LNCaP clone FGC (cell line): ENCODE measurements around the gene ARF6.

ENCODE experiments used
- DNase-seq: peaks from one replicate; pipeline ENCODE4 v3.0.0-alpha.2; 2011; ENCODE audit warnings: low read depth
- H3K4me3 ChIP-seq: 2 replicates; pipeline ENCODE4 v1.5.1; 2011; ENCODE audit warnings: mild to moderate bottlenecking, low read depth, low read length, control low read depth
- CTCF ChIP-seq: IDR thresholded peaks from 2 replicates; pipeline ENCODE4 v1.5.1; 2012; ENCODE audit warnings: mild to moderate bottlenecking; ENCODE audit not compliant: control insufficient read depth, insufficient read depth; ENCODE audit errors: extremely low read depth

The ARF6 gene

DNA sequence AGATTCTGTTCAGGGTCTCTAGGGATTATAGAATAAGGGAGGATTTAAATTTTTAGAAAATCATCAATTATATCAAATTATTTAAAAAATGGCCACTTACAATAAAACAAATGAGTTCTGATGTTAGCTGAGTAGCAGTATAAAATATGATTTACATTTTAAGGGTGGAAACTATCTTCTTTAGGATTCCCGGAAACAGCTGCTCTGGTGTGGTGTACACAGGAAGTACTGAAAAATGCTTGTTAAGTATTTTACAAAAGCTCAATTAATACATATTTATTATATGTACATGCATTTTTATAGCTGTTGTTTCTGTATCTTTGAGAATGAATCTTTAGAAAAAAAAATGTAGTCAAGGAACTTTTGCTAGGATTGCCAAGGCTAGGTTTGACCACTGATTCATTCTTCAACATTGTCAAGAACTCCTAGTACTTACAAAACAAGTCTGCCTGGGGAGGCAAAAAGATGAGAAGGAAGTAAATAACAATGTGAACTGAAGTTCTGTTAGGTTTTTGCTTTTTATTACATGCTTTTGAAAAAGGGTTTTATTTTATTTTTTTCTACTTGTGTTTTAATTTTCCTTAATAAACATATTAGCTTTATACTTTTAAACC lies 48.0 kb downstream of the ARF6 start:
- no peak for TF ChIP-seq CTCF
- H3K4me3 ChIP-seq = no peak overlapping the region
- DNase-seq = no peak

DNA sequence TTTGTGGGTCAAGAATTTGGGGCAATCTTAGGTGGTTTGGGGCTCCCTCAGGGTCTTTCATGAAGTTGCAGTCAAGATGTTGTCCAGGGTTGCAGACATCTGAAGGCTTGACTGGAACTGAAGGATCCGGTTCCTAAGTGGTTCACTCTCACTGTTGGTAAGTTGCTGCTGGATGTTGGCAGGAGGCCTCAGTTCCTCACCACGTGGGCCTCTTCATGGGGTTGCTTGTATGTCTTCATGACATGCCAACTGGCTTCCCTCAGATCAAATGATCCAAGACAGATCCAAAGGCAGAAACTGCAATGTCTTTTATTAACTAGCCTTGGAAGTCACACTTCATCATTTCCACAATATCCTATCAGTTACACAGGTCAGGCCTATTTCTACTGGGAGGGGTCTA lies 49.2 kb downstream of the ARF6 start:
- H3K4me3 ChIP-seq = no peak overlapping the region
- no peak for TF ChIP-seq CTCF
- DNase-seq = no peak

- DNase-seq = no peak
- no peak for TF ChIP-seq CTCF
- H3K4me3 ChIP-seq = no peak overlapping the region
Measured at GRCh38 chr14:49944501-49944900, 51.6 kb downstream of the ARF6 start.

GRCh38 chr14:49945448-49946319 lies 52.8 kb downstream of the ARF6 start:
- DNase-seq = no peak
- no peak overlapping the region for H3K4me3 ChIP-seq
- no peak for TF ChIP-seq CTCF
